Stimulated activated CD4-positive, alpha-beta T cell treated with anti-CD3 and anti-CD28 coated beads, TNF-alpha, amount 100 ng/mL, for 4 hours (primary cell): ENCODE measurements around the gene ARL15.

Experiments used
- DNase-seq, 3 experiments: peaks; one replicate each; pipeline ENCODE4 v3.0.0-alpha.2; 2020; ENCODE audit warnings: low read depth in 3 of 3

The ARL15 gene

GRCh38 chr5:53937467-53937866, 372.9 kb downstream of the ARL15 start:
- DNase-seq, result no peak

GRCh38 chr5:53936481-53937352, 373.7 kb downstream of the ARL15 start:
- no peak for DNase-seq

GRCh38 chr5:53934151-53934820, 376.1 kb downstream of the ARL15 start:
- no peak for DNase-seq

- DNase-seq, result no peak
Observed at GRCh38 chr5:53932351-53932750, 378.0 kb downstream of the ARL15 start.

- no peak for DNase-seq
Observed at GRCh38 chr5:53930457-53930856, 379.9 kb downstream of the ARL15 start.

GRCh38 chr5:53929570-53929969, 380.8 kb downstream of the ARL15 start:
- no peak for DNase-seq

- DNase-seq, result no peak
Observed at GRCh38 chr5:53929152-53929551, 381.2 kb downstream of the ARL15 start.

- DNase-seq, result no peak
Observed at GRCh38 chr5:53928641-53929040, 381.7 kb downstream of the ARL15 start.

- no peak for DNase-seq
Observed at GRCh38 chr5:53927668-53928247, 382.6 kb downstream of the ARL15 start.

- no peak for DNase-seq
Observed at GRCh38 chr5:53926026-53926425, 384.3 kb downstream of the ARL15 start.

- no peak for DNase-seq
Observed at GRCh38 chr5:53924392-53924791, 386.0 kb downstream of the ARL15 start.

GRCh38 chr5:53923961-53924360, 386.4 kb downstream of the ARL15 start:
- no peak for DNase-seq

- no peak for DNase-seq
Observed at GRCh38 chr5:53922508-53923498, 387.6 kb downstream of the ARL15 start.

- DNase-seq, result no peak
Observed at GRCh38 chr5:53917826-53918225, 392.5 kb downstream of the ARL15 start.

GRCh38 chr5:53917095-53917494, 393.3 kb downstream of the ARL15 start:
- no peak for DNase-seq

- no peak for DNase-seq
Observed at GRCh38 chr5:53915120-53915519, 395.3 kb downstream of the ARL15 start.

- DNase-seq, result no peak
Observed at GRCh38 chr5:53913941-53914340, 396.4 kb downstream of the ARL15 start.

- DNase-seq, result no peak
Observed at GRCh38 chr5:53908757-53909156, 401.6 kb downstream of the ARL15 start.

GRCh38 chr5:53907827-53908226, 402.5 kb downstream of the ARL15 start:
- no peak for DNase-seq

GRCh38 chr5:53906736-53907135, 403.6 kb downstream of the ARL15 start:
- no peak for DNase-seq

- no peak for DNase-seq
Observed at GRCh38 chr5:53902296-53902907, 408.0 kb downstream of the ARL15 start.
